UCSD-AML1 (cell line): ENCODE measurements around the gene TPH2.

ENCODE experiments used
- DNase-seq: peaks from one replicate; lab custom pipeline; 2025; ENCODE audit not compliant: unreplicated experiment; lab: John Stamatoyannopoulos, UW

TPH2 gene

DNA sequence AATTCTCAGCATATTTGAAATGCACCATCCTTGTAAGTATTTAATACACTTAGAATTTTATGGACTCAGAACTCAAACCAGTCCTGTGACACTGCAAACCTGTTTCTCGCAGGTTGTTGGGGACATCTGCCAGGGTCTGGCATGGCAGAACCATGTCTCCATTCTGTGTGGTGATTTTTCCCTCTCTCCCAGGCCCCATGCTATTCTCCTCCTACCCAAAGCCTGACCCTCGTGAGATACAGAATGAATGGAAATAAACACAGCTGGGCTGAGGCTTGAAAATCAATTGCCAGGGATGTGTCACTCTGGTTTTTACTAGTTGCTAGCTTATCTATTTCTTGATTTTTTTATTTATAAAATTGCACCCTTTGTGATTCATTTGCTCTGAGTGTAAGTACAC, 19.8 kb downstream of the TPH2 start:
- no peak for DNase-seq

DNA sequence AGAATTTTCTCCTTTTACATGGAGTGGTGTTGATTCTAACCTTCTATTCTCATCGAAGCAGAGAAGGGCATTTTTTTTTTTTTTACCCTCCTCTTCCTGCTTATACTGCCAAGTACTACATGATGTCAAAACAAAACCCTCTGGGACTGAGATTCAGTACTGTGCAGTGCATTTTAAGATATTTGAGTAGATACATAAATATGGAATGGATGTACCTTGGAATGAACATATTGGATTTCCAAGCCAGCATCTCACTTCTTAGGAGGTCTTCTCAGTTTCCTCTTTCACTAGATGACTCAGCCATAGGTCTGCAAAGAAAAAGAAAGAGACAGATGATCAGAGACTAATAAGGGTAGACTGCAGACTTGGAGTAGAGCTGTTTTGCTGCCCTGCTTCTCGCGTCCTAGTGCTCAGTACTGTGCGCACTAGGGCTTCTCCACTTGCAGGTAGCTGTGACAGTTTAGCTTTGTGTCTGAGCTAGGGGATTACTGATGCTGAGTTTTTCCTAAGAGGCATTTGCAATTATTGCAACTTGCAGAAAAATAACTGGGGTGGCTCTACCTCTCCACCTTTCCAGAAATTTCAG, 20.4 kb downstream of the TPH2 start:
- no peak for DNase-seq

DNA sequence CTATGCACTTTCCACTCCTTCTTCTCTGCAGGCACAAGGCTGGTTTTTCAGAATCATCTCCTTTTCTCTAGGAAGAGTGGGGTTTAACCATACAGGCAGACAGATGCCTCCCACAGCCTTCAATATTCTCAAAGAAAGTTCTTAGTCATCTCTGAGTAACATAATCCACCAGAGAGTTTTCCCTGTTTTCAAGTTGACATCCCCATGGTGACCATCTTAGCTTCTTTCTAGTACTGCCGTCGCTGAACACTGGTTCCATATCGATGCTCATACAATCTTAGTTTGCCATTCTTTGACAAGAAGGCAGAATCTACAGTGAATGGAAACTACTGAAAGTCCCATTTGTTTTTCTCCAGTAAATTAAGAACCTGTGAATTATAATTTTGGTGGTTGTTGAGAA, 28.6 kb downstream of the TPH2 start:
- DNase-seq: no peak

DNA sequence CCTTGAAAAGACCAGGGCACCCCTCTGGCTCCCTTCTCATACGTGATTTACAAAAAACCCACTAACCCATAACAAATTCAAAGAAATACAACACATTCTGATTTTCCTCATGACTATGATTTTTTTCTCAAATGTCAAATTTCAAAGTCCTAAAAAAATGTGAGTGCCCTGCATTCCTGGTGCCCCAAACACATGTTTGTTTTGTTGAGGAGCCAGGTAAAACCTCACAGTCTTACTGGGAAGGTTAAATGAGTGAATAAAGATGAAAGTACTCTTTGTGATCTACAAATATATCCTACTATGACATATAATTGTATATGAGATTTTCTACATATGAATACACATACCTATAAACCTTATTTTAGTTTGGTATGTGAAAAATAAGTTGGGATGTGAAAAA, 30.7 kb downstream of the TPH2 start:
- DNase-seq: no peak

DNA sequence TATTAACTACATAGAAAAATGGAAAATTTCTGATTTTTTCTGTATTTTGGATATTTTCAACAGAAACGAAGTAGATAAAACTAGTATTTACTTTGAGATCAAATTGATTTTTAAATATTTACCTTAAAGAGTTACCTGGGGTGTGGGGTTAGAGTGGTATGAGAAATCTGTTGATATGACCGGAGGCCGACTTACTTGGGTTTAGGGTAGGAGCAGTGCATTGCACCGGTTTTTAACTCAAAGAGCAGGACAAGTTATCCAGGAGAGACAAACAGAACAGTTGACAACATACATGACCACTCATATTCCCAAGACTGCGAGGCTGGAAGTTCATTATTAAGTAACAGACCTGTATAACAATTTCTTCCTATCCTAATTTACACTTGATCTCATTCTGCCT, 31.4 kb downstream of the TPH2 start:
- DNase-seq: no peak

DNA sequence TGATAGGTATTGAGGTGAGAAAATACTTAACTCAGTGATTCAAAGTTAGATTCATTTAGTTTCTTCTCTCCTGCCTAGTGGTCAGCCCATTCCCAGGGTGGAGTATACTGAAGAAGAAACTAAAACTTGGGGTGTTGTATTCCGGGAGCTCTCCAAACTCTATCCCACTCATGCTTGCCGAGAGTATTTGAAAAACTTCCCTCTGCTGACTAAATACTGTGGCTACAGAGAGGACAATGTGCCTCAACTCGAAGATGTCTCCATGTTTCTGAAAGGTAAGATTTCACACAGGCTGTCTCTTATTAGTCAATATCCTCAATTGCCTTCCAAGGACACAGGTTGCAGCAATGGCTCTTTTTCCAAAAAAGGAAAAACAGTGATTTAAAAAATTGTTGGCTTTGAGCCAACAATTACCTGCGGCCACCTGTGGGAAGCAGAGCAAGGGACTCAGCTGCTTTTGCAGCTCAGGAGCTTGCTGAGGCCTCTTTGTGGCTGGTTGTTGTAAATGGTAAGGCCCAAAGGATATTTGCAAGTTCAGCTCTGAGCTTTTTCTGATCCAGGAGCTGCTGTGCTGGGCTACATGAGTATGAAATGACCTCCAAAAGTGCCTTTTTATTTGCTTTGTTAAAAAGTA, 33.9 kb downstream of the TPH2 start:
- no peak for DNase-seq

DNA sequence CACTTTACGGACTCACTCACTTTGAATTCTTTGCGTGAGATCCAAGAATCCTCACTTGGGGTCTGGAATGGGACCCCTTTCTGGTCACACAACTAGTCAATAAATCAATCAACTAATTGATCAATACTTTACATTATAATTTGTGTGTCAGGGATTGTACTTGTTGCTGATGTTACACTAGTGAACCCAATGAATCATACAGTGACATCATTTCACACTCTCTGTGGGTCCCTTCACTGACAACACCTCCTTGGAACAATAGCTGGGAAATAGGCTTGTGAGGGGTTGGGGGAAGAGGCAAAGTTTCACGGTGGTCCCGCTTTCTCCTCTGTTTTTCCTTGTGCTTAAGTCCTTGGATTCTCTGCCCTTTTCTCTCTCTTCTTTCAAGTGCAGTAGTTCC, 35.0 kb downstream of the TPH2 start:
- no peak for DNase-seq

DNA sequence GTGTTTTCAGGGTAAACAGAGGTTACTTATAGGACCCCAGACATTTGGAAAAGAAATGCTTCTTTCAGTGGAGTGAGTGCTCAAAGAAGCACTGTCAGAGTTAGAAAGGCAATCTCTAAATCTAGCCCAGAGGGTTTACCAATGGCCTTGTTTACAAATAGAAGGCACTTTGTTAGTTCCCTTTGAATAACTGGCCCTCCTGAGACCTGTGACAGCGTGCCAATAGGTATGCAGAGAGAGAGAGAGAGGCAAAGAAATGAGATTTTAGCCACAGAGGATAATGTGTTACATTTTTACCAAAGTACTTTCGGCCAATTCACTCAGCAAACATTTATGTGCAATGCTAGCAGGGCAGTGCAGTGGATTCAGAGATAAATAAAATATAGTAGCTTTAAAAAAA, 41.9 kb downstream of the TPH2 start:
- no peak for DNase-seq

DNA sequence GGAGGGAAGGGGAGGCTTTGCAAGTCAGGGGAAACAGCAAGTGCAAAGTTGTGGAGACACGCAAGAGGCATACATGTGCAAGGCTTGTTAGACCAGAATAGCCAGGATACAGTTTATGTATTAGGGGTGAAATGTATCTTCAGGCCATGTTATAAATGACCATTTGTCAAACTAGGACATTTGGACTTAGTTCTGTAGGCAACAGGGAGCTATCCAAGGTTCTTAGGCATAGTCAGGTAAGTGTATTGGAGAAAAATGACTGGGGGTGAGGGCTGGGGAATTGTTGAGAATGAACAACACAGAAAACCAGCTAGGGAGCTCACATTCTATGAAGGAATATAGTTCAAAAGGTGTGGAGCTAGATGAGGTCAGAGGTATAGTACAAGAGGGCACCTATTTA, 42.5 kb downstream of the TPH2 start:
- DNase-seq: no peak

DNA sequence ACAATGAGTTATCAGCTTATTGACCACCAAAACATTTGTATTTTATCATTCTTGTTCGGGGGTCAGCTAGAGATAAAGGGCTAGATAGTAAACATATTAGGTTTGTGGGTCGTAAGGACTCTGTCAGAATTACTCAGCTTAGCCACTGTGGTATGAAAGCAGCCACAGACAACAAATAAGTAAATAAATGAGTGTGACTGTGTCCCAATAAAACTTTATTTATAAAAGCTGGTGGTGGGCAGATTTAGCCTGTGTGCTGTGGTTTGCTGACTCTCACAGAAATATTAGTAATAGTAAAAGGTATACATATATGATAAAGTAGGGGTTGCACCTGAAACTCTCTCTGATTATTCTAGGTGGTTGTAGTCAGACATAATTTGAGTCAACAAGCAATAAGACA, 56.1 kb downstream of the TPH2 start:
- DNase-seq: no peak

DNA sequence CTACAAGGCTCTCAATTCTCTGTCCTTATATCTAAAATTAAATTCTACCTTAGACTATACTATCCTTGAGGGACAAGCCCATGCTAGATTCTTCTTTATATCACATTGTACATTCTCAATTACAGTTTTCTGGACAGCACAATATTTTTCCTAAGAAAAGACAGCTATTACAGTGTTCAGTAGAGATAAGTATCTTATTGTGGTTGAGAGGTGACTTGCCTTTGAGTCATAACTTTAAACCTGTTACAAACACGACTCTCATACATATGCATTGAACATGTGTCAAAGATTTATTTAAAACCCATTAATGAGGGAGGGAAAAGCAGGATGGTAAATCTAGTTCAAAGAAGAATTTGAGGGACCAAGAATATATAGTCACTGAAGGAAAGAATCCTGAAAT, 61.1 kb downstream of the TPH2 start:
- no peak for DNase-seq

DNA sequence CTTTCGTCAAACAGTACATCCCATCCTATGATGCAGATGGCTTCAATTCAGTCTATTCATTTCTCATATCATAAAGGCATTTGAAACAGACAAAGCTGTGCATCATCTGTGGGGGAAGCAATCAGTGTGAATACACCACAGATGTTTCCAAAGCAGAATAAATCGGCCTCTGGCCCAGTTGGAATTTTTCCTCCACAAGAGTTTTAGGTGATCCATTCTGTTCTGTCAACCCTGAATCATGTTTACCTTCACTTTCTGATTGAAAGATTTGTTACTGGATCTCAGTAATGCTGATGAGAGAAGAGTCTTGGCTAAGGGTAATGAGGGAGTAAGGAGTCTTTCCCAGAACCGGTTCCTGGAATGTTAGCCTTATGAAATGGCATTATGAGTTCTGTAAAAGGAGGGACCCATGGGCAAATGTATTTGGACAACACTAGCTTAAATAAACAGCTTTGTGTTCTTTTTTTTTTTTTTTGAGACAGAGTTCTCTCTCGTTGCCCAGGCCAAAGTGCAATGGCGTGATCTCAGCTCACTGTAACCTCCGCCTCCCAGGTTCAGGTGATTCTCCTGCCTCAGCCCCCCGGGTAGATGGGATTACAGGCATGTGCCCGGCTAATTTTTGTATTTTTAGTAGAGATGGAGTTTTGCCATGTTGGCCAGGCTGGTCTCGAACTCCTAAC, 62.5 kb downstream of the TPH2 start:
- no peak for DNase-seq

DNA sequence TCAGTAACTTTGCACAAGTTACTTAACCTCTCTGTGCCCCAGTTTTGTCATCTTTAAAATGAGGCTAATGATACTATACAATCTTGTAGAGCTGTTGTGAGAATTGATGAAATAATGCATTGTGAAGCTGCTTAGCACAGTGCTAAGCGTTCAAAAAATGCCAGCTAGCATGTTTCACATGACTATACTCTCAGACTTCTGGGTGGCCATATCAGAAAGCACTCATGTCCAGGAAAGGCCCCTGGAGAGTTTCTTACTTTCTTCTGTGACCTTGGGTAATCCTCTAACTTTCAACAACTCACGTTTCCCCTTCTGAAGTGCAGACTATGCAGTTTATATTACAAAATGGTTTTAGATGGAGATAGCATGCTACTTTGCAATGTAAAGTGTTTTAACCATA, 68.1 kb downstream of the TPH2 start:
- DNase-seq: no peak

DNA sequence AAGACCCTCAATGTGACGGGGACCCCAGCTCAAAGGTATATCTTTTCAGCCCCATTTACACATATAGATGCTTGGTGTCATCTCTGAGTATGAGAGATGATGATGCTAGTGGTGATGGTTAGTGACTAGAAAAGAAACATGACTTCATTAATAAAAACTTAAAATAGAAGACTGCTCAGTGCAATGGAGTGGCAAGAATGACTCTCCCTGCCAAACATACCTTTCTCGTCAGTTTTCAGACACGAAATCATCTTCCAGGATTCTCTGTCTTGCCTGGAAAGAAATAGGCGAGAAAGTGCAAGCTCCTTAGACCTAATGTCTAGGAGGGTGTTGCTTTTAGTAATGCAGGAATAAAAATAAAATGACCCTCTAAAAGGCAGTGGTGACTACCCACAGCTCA, 71.7 kb downstream of the TPH2 start:
- no peak for DNase-seq

DNA sequence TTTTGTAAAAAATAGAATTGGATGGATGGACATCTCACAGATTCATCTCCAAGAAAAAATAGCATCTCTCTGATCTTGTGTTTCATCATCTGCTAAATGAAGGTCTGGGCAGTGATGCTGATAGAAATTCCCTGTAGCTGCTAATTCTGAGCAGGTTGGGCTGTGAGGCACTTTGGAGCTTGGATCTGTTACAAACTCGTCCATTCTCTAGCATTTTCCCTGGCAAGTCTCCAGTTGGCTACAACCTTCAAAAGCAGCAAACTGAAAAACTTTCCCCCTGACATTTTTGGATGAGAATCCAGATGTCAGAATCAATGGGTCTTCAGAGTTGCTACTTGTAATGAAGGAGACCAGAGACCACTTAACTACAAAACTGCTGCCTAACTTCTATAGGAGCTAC, 72.7 kb downstream of the TPH2 start:
- no peak for DNase-seq

DNA sequence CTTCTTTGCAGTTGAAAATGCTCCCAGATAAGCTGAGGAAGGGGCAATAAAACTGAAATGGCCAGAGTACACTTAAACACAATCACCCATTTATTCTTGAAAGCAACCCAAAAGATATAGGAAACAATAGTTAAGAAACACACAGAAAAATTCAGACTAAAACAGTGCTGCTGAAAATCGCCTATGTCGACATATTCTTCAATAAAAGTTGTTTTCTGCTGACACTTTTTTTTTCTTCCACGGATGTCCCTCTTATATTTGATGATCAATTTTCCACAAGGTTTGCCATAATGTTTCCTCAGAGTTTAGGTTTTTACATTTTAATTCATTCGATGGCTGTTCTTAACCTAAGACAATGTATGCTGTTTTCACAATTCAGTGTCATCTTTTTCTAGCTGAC, 74.2 kb downstream of the TPH2 start:
- no peak for DNase-seq

DNA sequence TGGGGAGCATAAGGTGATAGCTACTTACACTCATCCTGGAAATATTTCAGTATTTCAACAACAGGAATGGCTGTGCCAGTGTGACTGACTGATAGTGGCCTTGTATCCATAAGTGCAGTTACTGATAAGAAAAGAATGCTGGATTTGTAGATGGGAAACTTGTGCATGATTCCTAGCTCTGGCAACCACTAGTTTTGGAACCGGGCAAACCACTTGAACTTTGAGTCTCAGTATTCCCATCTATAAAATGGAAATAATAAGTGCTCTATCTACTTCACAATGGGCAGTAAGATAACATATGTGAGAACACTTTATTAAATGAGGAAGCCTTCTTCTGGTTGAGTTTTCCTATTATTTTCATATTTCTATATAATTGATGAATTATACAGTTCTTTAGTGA, 77.2 kb downstream of the TPH2 start:
- no peak for DNase-seq

DNA sequence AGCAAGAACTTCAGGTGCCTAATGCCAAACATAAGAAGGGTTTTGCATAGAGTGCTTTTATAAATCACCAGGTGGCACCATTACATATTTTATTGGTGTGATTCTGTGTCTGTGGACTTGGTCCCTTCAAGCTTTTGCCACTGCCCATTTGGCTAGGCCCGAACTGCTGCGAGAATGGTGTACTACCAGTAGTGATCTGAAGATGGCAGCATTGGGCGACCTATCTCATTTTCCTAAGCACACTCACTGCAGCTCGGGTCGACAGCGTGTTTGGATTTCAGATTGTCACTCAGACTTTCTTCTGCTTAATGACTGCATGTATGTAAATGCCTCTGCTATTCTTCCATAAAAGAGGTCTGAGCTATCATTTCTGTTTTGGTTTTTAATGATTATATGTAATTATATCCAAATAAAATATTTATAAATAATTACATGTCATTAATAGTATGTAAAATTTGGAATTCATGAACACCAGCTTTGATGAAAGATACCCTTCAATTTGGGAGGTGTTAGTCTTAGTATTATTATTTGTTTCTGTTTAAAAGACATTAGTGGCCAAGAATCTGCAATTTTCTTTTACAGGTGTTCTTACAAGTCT, 78.5 kb downstream of the TPH2 start:
- DNase-seq: peak; percentile 50

DNA sequence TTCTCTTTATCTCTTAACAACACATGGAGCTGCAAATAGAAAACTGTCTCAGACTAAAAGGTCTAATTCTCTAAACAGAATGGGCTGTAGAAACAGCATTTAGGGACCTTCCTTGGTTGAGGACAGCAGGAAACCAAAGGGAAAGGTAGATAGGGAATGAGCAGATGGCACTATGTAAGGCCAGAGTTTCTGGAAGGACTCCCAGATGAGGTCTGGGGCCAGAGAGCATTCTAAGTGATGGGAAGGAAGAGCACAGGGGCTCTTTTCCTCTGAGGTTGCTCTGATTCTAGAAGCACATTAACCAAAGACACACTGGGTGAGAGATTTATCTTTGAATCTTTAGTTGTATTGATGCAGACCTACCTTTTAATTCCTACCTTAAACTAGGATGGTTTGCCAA, 79.4 kb downstream of the TPH2 start:
- no peak for DNase-seq

DNA sequence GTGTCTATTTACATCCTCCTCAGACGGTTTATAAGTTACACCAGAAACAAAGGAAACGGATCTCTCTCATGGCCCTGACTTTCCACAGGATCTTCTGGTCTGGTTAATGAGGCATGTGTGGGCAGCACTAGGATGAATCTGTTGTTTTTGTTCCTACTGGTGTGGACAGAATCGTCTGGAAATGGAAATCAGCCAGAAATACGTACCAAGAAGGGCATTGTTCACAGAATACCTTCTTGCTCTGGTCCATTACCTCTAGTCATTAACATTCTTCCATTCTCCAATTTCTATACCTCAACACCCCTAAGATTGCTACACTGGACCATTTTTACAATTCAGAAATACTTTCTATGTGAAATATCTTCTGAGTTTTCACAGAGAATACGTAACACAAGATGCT, 86.0 kb downstream of the TPH2 start:
- DNase-seq: no peak

DNA sequence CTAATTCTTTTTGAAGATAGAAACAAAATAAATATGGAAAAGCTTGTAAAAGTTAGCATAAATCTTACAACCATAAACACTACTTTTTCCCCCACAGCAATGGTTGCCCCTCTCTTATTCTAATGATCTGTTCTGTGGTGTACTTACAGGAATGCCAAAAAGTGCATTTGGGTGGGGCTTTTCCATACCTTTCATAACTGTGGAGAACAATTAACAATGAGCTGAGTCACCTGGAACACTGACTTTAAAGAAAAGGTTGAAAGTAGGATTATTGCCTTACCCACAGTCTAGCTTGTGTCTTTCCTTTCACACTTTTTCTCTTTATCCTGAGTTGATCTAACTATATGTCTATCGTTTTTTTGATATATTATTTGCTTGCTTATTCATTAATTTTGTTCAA, 86.9 kb downstream of the TPH2 start:
- DNase-seq: no peak

DNA sequence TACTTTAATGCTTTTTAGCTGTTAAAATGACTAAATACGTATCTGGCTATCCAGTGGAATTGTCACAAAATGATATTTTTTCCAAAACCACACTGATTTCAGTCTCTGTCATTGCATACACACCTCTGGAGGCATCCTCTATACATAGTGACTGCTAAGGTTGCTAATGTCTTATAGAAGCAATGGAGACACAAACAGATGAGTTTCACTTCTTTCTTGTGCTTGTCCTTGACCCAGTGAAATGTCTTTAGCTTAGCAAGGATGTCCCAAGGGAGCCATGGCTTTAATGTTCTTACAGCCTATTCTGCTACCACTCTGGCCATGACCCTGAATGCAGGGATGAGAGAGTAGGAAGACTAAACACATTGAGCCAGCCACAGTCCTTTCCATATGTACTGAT, 90.3 kb downstream of the TPH2 start:
- no peak for DNase-seq

DNA sequence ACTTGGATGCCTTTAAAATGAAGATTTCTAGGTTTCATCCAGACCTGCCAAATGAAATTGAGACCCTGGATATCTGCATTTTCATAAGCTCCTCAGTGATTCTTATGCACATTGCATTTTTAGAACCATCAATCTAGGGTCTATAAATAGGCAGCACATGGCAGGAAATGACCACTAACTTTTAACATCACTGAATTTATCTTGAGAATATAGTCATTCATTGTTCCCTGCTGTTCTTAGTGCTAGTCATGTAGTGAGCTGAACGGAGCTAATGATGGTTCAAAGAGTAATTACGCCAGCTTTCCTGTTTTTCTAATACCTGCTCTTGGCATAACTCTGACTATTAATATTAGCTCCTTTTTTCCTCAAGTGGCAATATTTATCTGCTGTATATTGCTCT, 91.6 kb downstream of the TPH2 start:
- DNase-seq: no peak
